NCI-H2107 treated with DMSO at 0.1 percent for 48 hours (cell line): ENCODE data around the gene ZNF263.
A peak's percentile ranks its signal among the peaks of the same experiment; 100 is the strongest.
"Not testable (repeated sequence)": the region's sequence is repeated elsewhere in the genome, so short reads cannot be mapped to it uniquely, and the experiment has no call there.

ENCODE experiments used
- DNase-seq: peaks from one replicate; lab custom pipeline; 2025; ENCODE audit not compliant: unreplicated experiment; lab: John Stamatoyannopoulos, UW

The ZNF263 gene

GRCh38 chr16:3266873-3267537, 16.3 kb upstream of the ZNF263 start:
- DNase-seq, result peak; percentile 19

- DNase-seq, result no peak
Measured at GRCh38 chr16:3268294-3268693, 15.0 kb upstream of the ZNF263 start.

GRCh38 chr16:3270718-3271117, 12.6 kb upstream of the ZNF263 start:
- DNase-seq, result not testable (repeated sequence)

- not testable (repeated sequence) for DNase-seq
Measured at GRCh38 chr16:3271281-3271680, 12.0 kb upstream of the ZNF263 start.

GRCh38 chr16:3274490-3274889, 8.8 kb upstream of the ZNF263 start:
- DNase-seq, result no peak

GRCh38 chr16:3274947-3275346, 8.3 kb upstream of the ZNF263 start:
- no peak for DNase-seq

- no peak for DNase-seq
Measured at GRCh38 chr16:3276679-3277078, 6.6 kb upstream of the ZNF263 start.

GRCh38 chr16:3281222-3281820, 2.0 kb upstream of the ZNF263 start:
- no peak for DNase-seq

GRCh38 chr16:3282103-3282729, 1.1 kb upstream of the ZNF263 start:
- DNase-seq, result peak; percentile 83

GRCh38 chr16:3283543-3284447, 504 bp downstream of the ZNF263 start:
- DNase-seq, result no peak

GRCh38 chr16:3285131-3285530, 1.8 kb downstream of the ZNF263 start:
- DNase-seq, result no peak

- no peak for DNase-seq
Measured at GRCh38 chr16:3289998-3290673, 6.8 kb downstream of the ZNF263 start.

- no peak for DNase-seq
Measured at GRCh38 chr16:3292604-3293003, 9.3 kb downstream of the ZNF263 start.

- DNase-seq, result no peak
Measured at GRCh38 chr16:3295209-3295608, 11.9 kb downstream of the ZNF263 start.

- no peak for DNase-seq
Measured at GRCh38 chr16:3295783-3296182, 12.5 kb downstream of the ZNF263 start.

GRCh38 chr16:3304370-3304769, 21.1 kb downstream of the ZNF263 start:
- DNase-seq, result no peak

- no peak for DNase-seq
Measured at GRCh38 chr16:3305109-3306068, 22.1 kb downstream of the ZNF263 start, which contains the start of the genes TIGD7 and ZNF75A. TIGD7 (minus strand) TSS chr16:3305430; CDS start chr16:3300614, 4,816 bp downstream. ZNF75A (plus strand) TSS chr16:3305497; CDS start chr16:3308429, 2,932 bp downstream.

GRCh38 chr16:3306078-3306477, 22.8 kb downstream of the ZNF263 start:
- no peak for DNase-seq

- DNase-seq, result no peak
Measured at GRCh38 chr16:3311496-3311895, 28.2 kb downstream of the ZNF263 start.
